Superior temporal gyrus (tissue), 1 donor: ENCODE data around the gene AP1M2.
A peak's percentile ranks its signal among the peaks of the same experiment; 100 is the strongest.
"Not testable (repeated sequence)": the region's sequence is repeated elsewhere in the genome, so short reads cannot be mapped to it uniquely, and the experiment has no call there.

Source experiments
- DNase-seq: peaks from one replicate; pipeline ENCODE4 v3.0.0-alpha.2; 2016; ENCODE audit errors: extremely low spot score

AP1M2 gene

GRCh38 chr19:10601999-10602329, 14.9 kb upstream of the AP1M2 start:
- no peak for DNase-seq

DNA sequence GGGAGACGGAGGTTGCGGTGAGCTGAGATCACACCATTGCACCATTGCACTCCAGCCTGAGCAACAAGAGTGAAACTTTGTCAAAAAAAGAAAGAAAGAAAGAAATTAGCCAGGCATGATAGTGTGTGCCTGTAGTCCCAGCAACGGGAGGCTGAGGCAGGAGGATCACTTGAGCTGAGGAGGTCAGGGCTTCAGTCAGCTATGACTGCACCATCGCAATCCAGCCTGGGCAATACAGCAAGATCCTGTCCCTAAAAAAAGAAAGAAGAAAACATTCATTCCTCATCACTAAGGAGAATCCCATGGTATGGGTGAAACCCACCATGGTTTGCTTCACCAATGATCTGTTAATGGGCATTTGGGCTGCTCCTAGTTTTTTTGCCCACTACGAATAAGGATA, 13.0 kb upstream of the AP1M2 start:
- no peak for DNase-seq

- peak; percentile 55 for DNase-seq
These were observed 6.9 kb upstream of the AP1M2 start for GRCh38 chr19:10593820-10594637.

GRCh38 chr19:10593148-10593547, 6.0 kb upstream of the AP1M2 start:
- no peak for DNase-seq

GRCh38 chr19:10587839-10588150, 683 bp upstream of the AP1M2 start:
- DNase-seq: no peak

DNA sequence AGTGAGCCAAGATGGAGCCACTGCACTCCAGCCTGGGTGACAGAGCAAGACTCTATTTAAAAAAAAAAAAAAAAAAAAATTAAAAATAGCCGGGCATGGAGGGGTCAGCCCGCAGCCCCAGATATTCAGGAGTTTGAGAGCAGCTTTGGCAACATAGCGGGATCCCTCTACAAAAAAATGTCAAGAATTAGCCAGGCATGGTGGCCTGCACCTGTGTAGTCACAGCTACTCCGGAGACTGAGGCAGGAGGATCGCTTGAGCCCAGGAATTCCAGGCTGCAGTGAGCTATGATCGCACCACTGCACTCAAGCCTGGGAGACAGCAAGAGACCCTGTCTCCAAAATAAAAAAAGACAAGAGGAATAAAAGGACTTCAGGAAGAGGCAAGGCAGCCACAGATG, 716 bp downstream of the AP1M2 start:
- no peak for DNase-seq

GRCh38 chr19:10583036-10583776, 3.9 kb downstream of the AP1M2 start:
- no peak for DNase-seq

- no peak for DNase-seq
These were observed 5.0 kb downstream of the AP1M2 start for GRCh38 chr19:10582091-10582490.

- DNase-seq: peak; percentile 98
These were observed 6.0 kb downstream of the AP1M2 start for GRCh38 chr19:10580979-10581631.

DNA sequence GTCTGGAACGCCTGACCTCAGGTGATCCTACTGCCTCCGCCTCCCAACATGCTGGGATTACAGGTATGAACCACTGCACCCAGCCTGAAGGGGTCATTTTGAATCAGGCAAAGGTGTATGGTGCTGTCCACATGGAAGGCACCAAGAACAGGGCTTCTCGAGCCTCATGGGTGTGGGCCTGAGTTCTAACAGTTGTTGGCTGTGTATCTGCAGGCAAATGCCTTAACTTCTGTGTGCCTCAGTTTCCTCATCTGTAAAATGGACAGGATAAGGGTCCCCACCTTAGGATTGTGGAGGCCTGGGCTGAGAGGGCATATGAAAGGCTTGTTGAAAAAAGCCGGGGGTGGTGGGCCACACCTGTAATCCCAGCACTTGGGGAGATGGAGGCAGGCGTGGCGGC, 9.2 kb downstream of the AP1M2 start:
- DNase-seq: no peak

DNA sequence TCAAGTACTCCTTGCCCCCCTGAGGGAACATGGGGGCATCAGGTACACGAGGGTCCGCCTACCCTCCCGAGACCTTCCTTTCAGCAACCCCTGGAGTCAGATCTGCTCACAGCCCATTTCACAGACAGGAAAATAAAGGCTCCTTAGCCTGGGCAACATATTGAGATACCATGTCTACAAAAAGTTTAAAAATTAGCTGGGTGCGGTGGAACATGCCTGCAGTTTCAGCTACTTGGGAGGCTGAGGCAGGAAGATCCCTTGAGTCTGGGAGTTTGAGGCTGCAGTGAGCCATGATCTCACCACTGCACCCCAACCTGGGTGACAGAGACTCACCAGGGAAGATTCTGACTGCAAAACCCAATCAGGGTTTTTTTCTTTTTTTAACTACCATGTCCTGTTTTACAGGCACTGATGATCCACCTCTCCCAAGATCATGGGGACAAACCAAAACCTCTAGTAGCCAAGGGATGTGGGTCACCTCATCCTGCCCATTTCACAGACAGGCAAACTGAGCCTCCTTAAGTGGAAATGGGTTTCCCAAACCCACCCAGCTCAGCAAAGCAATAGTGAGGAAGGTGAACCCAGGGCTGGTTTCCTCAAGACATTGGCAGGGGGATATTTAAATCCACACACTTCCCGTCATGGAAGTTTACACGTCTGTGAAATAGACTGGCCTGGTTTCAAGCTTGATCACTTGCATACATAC, 11.9 kb downstream of the AP1M2 start:
- no peak for DNase-seq

- no peak for DNase-seq
These were observed 12.7 kb downstream of the AP1M2 start for GRCh38 chr19:10574462-10574861.

- DNase-seq: not testable (repeated sequence)
These were observed 13.3 kb downstream of the AP1M2 start for GRCh38 chr19:10573793-10574192.

- peak; percentile 99 for DNase-seq
These were observed 18.1 kb downstream of the AP1M2 start, which contains the start of gene CDKN2D for GRCh38 chr19:10568826-10569651. Gene CDKN2D (minus strand): TSS chr19:10568979. CDS start chr19:10568653, 326 bp downstream.

GRCh38 chr19:10568062-10568825, 18.9 kb downstream of the AP1M2 start:
- peak; percentile 10 for DNase-seq

DNA sequence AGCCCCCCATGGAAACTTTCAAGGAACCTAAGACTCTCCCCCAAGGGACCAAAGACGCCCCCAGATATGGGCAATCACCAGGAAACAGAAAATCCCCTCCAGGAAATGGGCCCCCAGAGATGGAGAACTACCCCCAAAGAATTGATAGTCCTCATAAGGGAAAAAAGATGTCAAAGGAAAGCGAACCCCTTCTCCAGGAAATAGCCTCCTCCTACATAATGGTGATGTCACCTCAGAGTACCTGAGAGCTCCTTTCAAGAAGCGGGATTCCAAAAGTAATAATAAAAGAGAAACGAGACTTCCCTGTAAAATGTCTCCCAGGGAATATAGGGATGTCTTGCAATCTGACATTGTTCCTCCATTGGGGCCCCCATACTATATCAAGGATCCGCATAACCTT, 19.5 kb downstream of the AP1M2 start:
- no peak for DNase-seq

DNA sequence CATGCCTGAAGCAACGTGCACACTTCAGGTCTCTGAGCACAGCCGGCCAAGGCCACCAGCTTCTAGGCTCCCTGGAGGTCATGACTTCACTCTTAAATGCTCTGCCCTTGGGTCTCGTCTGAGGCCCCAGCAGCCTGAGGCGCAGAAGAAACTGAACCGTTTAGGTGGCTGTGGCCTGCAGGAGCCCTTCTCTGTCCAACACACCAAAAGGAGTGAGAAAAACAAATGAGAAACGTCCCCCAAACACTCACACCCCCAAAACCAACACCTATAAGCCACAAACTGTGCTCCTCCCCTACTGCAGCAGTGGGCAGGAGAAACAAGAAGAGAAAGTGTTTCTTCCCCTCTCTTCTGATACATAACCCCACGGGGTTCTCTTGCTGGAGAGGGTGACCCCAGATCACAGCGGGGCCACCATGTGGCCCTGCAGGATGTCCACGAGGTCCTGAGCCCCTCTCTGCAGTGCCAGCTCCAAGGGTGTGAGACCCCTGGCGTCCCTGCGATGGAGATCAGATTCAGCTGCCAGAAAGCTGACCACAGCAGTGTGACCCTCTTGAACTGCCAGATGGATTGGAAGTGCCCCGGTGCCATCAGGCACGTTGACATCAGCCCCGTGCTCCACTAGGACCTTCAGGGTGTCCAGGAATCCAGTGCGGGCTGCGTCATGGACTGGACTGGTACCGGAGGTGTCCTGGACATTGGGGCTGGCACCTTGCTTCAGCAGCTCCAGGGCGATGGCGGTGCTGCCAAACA, 20.3 kb downstream of the AP1M2 start:
- no peak for DNase-seq

GRCh38 chr19:10566408-10566657, 20.8 kb downstream of the AP1M2 start:
- DNase-seq: no peak

- peak; percentile 98 for DNase-seq
These were observed 21.3 kb downstream of the AP1M2 start, which contains the start of gene KRI1 for GRCh38 chr19:10565567-10566407. Gene KRI1 (minus strand): TSS chr19:10566010. CDS start chr19:10565999, 11 bp downstream.
